Neural cell (in vitro differentiated cells): ENCODE data around the gene ISL2.

Source experiments
- POLR2AphosphoS5 ChIP-seq: IDR thresholded peaks from 2 replicates; pipeline ENCODE4 v1.6.1; 2012
- RAD21 ChIP-seq: fragments of 450-650 bp; conservative IDR thresholded peaks from 2 replicates; pipeline ENCODE4 v1.6.1; 2014; ENCODE audit warnings: antibody characterized with exemption, mild to moderate bottlenecking, moderate library complexity
- REST ChIP-seq: IDR thresholded peaks from 2 replicates; pipeline ENCODE4 v1.6.1; 2012; ENCODE audit warnings: borderline replicate concordance
- TF ChIP-seq, protein P1 (sequence below): fragments of 450-650 bp; IDR thresholded peaks from 2 replicates; pipeline ENCODE4 v1.5.1; 2014; ENCODE audit warnings: antibody characterized with exemption, mild to moderate bottlenecking, moderate library complexity; ENCODE audit not compliant: poor library complexity, severe bottlenecking

DNA sequence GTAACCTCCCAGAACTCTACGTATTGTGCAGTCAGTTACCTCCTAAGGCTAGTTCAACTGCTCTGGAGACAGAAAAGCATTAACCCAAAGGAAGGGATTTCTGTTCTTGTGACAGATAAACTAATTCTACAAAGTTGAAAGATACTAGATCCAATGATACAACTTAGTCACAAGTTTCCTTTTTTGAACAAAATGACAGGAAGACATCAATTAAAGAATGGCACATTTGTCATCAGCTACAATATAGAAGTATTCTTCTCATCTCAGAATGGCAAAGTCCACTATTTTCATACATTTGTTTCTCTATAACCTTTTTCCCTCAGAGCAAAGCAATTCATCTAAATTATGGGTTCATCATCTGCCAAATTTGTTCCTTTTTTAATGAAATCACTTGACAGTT lies 43.7 kb downstream of the ISL2 start:
- TF ChIP-seq, protein P1, sequence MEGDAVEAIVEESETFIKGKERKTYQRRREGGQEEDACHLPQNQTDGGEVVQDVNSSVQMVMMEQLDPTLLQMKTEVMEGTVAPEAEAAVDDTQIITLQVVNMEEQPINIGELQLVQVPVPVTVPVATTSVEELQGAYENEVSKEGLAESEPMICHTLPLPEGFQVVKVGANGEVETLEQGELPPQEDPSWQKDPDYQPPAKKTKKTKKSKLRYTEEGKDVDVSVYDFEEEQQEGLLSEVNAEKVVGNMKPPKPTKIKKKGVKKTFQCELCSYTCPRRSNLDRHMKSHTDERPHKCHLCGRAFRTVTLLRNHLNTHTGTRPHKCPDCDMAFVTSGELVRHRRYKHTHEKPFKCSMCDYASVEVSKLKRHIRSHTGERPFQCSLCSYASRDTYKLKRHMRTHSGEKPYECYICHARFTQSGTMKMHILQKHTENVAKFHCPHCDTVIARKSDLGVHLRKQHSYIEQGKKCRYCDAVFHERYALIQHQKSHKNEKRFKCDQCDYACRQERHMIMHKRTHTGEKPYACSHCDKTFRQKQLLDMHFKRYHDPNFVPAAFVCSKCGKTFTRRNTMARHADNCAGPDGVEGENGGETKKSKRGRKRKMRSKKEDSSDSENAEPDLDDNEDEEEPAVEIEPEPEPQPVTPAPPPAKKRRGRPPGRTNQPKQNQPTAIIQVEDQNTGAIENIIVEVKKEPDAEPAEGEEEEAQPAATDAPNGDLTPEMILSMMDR: no peak
- no peak for TF ChIP-seq POLR2AphosphoS5
- no peak for TF ChIP-seq REST
- no peak for TF ChIP-seq RAD21
